Measurements from ENCODE around the gene PTPN12. TPM values are rescaled to one million over a fixed set of nuclear protein-coding genes. Genes with fewer than 3 reads are reported as not detected.
A peak's percentile ranks its signal among the peaks of the same experiment; 100 is the strongest.

Gene PTPN12
- total and polyA plus RNA-seq, 2 of the 4 experiments (the other 2 are of a cell fraction) = 24.7 to 31.0 TPM

- Histone ChIP-seq H2AK5ac (ENCODE audit: low read depth, low read length) (no peak overlapping the region), H2BK120ac (ENCODE audit: low read depth, low read length) (no peak overlapping the region), H3K56ac (ENCODE audit: extremely low read depth, insufficient read depth, low read length) (no peak overlapping the region), H2BK15ac (ENCODE audit: low read depth, low read length) (no peak overlapping the region), H3K79me1 (ENCODE audit: low read depth in 1 of 2, low read length in 2 of 2) (peaks cover 0 to 43% of the 10 kb centered on the region in 2 experiments; a peak in 3 of 4 replicates), H3K9me1 (ENCODE audit: insufficient read depth, low read length) (peaks cover 17% of the 10 kb centered on the region; the same call in 1 of the 2 replicates), H3K4me1 (ENCODE audit: control insufficient read depth, insufficient read depth, low read length) (peaks cover 17% of the 10 kb centered on the region), H3K27ac (ENCODE audit: insufficient read depth, low read length) (no peak overlapping the region; the same call in 1 of the 2 replicates), H3K27me3 (ENCODE audit: control insufficient read depth, insufficient read depth, low read length) (no peaks in the 10 kb centered on the region), H3K18ac (ENCODE audit: low read depth, low read length) (no peak overlapping the region; the same call in 1 of the 2 replicates), H3K14ac (replicated peaks; ENCODE audit: low read depth, low read length) (peak overlapping the region; percentile 26; the same call in 1 of the 2 replicates), H2AFZ (replicated peaks; ENCODE audit: low read length, poor library complexity) (no peak overlapping the region), H2BK20ac (ENCODE audit: low read depth, low read length) (no peak overlapping the region), H3K4ac (ENCODE audit: low read depth, low read length) (no peak overlapping the region), H4K20me1 (ENCODE audit: insufficient read depth, low read length) (peaks cover 85% of the 10 kb centered on the region), H2AK9ac (replicated peaks; ENCODE audit: low read depth, low read length, poor library complexity) (no peak overlapping the region), H4K5ac (ENCODE audit: low read depth, low read length) (no peak overlapping the region), H4K91ac (ENCODE audit: insufficient read depth, low read depth, low read length) (no peak overlapping the region), H3K4me2 (ENCODE audit: low read depth, low read length) (peak overlapping the region; percentile 36; the same call in 1 of the 2 replicates), H3K36me3 (ENCODE audit: control insufficient read depth, insufficient read depth, low read length) (no peaks in the 10 kb centered on the region), H3K9me3 (ENCODE audit: control insufficient read depth, insufficient read depth, low read length) (no peaks in the 10 kb centered on the region), H2BK5ac (ENCODE audit: low read depth, low read length, poor library complexity, severe bottlenecking) (peak overlapping the region; percentile 46), H3K23ac (ENCODE audit: low read depth, low read length) (peak overlapping the region; percentile 76; the same call in 1 of the 2 replicates), H3K9ac (ENCODE audit: low read depth, low read length) (no peak overlapping the region), H3K4me3 (ENCODE audit: insufficient read depth, low read depth, low read length) (no peak overlapping the region), H4K8ac (ENCODE audit: low read depth in 2 of 2, low read length in 2 of 2) (no peak overlapping the region)
- no CpG with 5 or more reads among the region's 2 CpGs for WGBS, 2 experiments (ENCODE audit: extremely low coverage in 2 of 2, insufficient read length in 1 of 2)
- no TSS peak for BruUV-seq (replicated peaks)
- ATAC-seq (ENCODE audit: low read depth) = no peak
- in situ Hi-C loops (cut with MboI; ENCODE audit: low sequenced_read_pairs) (no loop called here), intact Hi-C loops (cut with micrococcal nuclease) (loop anchor here (5.0 to 10.0 kb wide), 2 partner anchors 206 to 288 kb away; no protein-coding TSS in a partner anchor), dilution Hi-C loops (cut with HindIII; ENCODE audit: low sequenced_read_pairs, unreplicated experiment) (no loop called here)
- DNase-seq = no peak
- TF ChIP-seq RAD21 (IDR thresholded peaks at IDR 0.05; ENCODE audit: low read length) (no peak), MAFK (IDR thresholded peaks at IDR 0.05; ENCODE audit: low read depth, low read length) (no peak), MXI1 (IDR thresholded peaks at IDR 0.05; ENCODE audit: borderline replicate concordance, low read depth, low read length) (no peak), CHD1 (IDR thresholded peaks at IDR 0.05; ENCODE audit: low read depth, low read length) (no peak), CTCF (conservative IDR thresholded peaks at IDR 0.05; ENCODE audit: low read depth, low read length) (no peak), FOS (IDR thresholded peaks at IDR 0.05; ENCODE audit: low read depth, low read length) (no peak), SMC3 (IDR thresholded peaks at IDR 0.05; ENCODE audit: low read depth, low read length) (no peak), CEBPB (IDR thresholded peaks at IDR 0.05; ENCODE audit: low read depth, low read length) (no peak), POLR2A (IDR thresholded peaks at IDR 0.05; ENCODE audit: low read depth, low read length) (no peak)
- POLR2A ChIA-PET (ENCODE audit: unreplicated experiment) = no interaction called here
- CTCF ChIA-PET = no interaction called here
These were observed 5.8 kb downstream of the PTPN12 start for GRCh38 chr7:77542895-77543294.

Data from IMR-90 (cell line).